HG03066 (cell line): ENCODE data around the gene CHPF2.
A peak's percentile ranks its signal among the peaks of the same experiment; 100 is the strongest.

Experiments
- ATAC-seq: cut with Tn5 transposase; IDR thresholded peaks from one replicate; pipeline ENCODE4 v1.9.1; 2021; ENCODE audit warnings: low read depth; ENCODE audit not compliant: unreplicated experiment

The CHPF2 gene, protein sequence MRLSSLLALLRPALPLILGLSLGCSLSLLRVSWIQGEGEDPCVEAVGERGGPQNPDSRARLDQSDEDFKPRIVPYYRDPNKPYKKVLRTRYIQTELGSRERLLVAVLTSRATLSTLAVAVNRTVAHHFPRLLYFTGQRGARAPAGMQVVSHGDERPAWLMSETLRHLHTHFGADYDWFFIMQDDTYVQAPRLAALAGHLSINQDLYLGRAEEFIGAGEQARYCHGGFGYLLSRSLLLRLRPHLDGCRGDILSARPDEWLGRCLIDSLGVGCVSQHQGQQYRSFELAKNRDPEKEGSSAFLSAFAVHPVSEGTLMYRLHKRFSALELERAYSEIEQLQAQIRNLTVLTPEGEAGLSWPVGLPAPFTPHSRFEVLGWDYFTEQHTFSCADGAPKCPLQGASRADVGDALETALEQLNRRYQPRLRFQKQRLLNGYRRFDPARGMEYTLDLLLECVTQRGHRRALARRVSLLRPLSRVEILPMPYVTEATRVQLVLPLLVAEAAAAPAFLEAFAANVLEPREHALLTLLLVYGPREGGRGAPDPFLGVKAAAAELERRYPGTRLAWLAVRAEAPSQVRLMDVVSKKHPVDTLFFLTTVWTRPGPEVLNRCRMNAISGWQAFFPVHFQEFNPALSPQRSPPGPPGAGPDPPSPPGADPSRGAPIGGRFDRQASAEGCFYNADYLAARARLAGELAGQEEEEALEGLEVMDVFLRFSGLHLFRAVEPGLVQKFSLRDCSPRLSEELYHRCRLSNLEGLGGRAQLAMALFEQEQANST

DNA sequence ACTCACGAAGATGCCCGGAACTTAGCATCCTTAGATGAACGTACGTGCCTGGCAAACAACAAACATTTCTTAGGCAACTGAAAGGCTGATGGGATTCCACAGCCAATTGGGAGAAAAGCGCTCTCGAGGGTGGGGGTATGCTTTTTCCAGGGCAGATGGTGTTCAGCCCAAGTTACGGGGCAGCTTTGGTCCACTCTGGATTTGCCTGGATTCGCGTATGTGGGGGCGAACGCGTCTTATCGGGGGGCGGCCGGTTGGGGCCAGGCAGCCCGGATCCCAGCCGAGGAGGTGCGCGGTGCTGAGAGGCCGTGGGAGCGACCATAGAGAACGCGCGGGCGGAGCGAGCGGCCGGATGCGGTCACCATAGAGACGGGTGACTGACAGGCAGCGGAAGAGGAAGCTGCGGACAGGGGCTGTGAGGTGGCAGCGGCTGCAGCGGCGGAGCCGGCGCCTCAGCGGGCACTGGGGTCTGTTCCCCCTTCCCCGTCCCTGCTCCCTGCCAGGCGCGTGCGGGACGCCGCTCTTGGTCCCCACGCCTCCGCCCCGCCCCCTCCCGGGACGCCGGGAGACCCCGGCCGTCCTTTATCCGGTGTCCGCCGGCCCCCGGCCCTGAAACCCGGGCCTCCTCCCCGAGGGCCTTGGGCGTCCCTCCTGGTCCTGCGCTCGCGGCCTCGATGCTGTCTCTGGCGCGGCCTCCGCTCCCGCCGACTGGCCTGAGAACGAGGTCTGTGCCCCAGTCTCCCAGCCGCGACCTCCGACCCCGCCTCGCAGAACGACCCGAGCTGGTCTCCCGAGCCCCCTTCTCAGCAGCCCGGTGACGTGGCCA lies at the start of gene CHPF2:
Gene CHPF2, plus strand, starts transcription at position 393 of the 826 bp plus-strand sequence. CDS start 1,529 bp downstream, outside the sequence.
- ATAC-seq = peak; percentile 95

DNA sequence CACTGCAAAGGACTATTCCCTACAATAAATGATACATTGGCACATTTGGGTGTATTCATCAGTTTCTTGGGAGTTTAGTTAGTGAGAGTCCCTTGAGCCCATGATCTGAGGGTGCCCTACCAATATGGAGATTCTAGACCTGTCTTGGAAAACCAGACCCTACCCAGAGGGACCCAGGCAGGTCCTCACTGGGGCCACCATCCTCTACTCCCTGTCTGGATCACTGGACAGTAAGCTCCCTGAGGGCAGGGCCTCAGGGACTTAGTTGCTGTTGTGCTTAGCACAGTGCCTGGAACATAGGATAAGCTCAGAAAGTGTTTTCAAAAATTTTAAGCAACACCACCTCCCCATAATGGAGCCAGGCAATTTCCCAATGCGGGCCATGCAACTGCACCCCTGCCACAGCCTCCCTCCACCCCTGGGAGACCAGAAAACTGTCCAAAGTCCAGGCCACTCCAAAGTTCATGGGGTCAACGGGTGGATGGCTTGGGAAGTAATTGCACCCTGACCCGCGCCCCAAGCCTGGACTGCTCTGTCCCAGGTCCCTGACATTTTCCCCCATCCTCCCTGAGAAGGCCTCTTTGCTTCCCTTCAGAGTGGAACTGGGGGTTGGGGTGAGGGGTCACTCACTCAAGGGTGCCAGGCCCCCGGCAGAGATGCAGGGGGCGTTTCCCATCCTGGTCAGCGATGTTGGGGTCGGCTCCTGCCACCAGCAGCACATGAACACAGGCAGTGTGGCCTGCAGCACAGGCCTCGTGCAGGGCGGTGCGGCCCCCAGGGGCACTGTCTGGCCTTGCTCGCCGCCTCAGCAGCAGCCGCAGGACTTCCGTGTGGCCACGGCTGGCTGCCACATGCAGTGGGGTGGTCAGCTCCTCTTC lies 46.3 kb upstream of the CHPF2 start:
- no peak for ATAC-seq

DNA sequence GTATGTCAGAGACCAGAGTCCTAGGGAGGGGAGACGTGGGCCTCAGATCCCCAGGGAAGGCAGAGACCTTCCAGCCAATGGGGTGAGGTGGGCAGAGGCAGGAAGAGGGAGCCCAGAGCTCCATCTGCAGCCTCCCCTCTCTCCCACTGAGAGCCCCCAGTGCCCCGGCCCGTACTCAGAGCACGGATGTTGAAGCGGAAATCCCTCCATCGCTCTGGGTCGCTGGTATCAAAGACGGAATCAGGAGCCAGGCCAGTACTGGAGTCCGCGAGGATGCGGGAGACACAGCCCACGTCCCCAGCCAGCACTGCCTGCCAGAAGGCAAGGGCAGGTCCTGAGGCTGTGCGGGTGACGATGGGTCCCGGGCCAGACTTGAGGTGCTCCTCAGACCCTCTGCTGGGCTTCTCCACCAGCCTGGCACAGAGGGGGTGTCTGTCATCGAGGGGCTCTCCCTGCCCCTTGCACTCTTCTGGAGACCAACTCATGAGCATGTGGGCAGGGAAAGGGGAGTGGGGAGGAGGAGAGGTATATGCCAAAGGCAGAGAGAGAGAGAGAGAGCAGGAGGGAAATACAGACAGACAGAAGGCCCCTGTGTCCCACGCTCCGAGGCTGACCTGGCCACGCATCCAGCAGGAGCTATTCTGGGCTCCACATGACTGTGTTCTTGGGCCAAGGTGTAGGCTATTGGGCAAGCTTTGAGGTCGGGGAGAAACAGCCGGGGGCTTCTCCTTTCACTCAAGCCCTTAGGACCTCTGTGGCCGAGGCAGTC lies 45.5 kb upstream of the CHPF2 start, which contains the start of gene ASB10:
Gene ASB10, minus strand, starts transcription at position 611 of the 769 bp plus-strand sequence. Its CDS starts 120 bp downstream, at position 491.
- no peak for ATAC-seq

DNA sequence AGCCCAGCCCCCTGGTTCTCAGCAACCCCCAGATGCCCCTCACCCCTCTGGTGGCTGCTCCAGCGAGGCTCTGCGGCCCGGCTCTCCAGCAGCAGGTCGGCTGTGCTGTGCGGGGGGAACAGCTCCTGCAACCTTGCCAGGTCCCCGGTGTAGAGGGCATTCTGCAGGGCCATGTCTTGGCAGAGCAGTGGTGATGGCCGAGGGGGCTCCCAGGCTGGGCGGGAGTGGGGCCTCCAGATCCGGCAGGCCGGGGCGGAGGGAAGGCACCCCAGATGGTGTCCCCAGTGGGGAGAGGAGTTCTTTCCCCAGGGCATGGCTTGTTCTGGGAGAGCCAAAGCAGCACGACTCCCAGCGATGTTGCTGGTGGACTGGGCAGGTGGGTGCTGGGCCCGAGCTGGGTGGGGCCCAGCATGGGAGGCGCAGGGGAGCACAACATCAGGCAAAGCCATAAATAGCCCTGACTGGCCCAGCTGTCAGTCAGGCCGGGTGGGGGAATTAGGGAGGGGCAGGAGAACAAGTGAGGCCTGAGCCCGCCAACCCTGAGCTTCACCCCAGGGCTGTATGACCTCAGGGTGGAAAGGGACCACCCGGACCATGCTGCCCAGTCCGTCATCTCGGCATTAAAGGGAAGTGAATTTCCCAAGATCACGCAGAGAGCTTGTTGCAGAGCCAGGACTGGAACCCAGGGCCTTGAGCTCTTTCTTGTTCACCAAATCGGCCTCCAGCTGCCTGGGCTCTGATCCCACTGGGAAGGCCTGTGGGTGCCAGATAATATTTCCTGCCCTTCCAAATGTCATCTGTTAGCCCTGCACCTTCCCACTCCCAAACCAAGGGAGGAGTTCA lies 44.7 kb upstream of the CHPF2 start:
- ATAC-seq = no peak

DNA sequence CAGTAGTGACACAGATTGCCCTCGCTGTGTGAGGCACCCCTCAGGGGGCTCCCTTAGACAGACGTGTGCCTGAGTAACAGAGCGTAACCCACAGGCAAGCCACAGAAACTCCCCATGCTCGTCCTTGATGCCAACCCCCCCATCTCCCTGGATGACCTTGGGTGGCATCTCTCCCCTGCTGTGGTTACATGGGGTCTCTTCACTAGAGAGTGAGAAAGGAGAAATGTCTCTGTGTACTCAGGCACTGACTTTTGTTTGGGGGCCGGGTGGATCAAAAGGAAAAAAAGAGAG lies 44.1 kb upstream of the CHPF2 start:
- no peak for ATAC-seq

DNA sequence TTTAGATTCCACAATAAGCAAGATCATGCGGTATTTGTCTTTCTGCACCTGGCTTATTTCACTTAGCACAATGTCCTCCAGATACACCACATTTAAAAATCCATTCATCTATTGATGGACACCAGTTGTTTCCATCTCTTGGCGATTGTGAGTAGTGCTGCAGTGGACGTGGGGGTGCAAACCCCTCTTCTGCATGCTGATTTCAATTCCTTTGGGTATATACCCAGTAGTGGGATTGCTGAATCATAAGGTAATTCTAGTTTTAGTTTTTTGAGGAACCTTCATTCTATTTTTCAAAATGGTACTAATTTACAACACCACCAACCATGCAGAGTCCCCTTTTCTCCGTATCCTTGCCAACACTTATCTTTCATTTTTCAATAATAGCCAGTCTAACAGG lies 43.2 kb upstream of the CHPF2 start:
- no peak for ATAC-seq

DNA sequence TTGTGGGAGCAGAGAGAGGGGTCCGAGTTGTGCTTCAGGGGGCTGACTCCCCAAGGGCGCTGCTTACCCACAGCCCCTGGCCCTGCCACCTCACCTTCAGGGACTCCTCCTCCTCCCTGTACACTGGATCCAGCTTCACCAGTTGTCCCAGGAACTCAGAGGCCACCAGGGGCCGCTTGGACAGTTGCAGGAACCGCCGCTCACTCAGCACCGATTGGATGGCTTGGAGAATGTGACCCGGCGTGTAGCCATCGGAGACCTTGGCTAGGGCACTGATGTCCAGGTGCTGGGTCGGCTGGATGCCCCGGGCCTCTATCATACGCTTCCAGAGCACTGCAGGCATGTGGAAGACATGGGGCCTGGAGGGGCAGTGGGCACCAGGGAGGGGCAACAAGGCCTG lies 40.7 kb upstream of the CHPF2 start:
- no peak for ATAC-seq

DNA sequence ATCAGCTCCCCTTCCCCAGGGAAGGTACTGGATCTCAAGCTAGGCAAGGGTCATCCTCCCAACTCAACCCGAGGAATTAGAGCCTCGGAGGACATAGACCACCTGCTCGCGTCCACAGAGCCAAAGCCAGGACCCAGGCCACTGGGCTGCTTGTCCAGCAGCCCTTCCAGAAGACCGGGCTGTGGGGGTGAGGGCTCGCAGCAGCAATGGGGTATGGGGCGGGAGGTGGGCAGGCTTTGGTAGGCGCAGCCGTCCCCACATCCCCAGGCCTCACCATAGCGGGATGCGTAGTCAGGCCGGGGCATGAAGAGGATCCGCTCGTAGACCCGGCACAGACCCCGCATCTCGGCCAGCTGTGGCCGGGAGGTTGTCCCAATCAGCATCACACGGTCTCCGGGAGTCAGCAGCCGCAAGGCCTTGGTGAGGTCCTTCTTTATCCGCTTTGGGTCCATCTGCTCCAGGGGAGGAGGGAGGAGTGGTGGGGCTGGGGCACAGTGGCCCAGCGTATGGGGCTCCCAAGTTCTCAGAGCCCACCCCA lies 40.2 kb upstream of the CHPF2 start:
- no peak for ATAC-seq

DNA sequence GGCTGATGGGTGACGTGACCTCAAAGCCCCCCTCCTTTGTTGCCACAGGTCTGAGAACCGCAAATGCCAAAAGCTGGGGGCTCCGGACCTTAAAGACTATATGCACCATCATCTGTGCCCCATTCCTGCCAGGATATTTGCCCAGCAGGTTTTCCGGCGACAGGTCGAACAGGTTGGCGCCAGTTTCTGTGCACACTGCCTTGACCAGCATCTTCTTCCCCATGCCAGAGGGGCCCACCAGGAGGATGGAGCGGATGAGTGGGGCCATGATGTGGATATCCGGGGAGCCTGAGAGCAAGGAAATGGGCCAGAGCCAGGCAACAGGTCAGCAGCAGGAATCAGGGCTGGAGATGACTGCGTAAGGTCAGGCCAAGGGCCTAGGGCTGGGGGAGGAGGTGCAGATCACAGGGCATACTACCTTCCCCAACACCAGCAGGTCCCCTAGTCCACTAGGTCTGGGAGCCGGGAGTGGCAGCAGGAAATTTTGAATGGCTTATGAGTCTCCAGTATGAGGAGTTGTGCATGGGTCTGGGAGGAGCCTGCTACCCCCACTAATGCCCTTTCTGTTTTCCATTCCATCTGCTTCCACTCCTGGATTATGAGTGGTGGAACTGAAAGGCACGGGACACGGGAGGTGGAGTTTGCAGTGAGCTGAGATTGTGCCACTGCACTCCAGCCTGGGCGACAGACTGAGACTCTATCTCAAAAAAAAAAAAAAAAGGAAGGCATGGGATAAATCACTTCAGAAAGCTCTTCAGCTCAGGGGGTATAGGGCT lies 38.9 kb upstream of the CHPF2 start:
- ATAC-seq = no peak

DNA sequence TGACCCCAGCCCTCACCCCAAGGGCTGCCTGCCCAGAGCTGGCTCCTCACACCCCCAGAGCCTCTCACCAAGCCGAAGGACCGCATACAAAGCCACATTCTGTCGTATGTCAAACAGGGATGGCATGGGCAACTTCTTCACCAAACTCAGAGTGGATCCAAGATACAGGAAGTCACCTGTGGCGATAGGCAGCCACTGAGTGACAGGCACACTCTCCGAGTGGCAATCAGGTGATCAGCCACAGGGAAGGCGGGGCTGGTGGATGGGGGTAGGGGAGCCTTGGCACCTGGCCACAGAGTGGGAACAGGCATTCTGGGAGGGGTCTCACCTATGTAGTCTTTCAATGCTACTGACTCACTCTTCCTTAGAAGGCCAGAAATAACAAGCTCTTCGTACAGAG lies 38.1 kb upstream of the CHPF2 start:
- no peak for ATAC-seq

DNA sequence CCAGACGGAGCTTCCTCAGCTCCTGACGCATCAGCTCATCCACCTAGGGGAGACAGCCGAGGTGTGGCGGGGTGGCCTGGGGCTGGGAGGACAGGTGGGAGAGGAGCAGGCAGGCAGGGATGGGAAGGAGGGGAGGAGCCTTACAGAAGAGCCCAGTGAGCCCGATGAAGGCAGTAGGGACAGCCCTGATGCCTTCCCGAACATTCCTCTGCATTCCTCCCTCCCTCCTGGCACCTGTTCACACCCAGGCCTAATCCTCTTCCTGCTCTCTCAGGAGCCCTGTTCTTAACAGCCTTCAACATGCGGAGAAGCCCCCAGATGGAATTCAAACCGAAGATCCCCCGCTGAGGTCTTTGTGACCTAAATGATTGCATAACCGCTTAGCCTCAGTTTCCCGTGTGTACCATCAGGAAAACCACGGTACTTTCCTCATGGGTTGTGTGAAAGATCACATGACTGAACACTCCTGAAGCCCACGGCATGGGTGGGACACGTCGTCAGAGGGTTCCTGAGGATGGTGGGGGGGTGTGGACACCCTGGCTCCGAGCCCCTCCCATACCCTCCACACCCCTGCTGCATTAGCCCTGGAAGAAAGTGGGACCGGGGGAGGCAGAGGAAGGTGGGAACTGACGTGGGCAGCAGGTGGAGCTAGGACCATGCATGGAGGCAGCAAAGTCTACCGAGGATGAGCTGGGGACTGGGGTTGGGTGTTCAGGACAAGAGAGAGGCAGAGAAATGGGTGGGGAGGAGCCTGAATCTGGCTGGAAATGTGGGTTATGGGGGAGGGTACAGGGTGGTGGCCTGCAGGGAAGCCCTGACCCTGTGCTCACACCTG lies 36.5 kb upstream of the CHPF2 start:
- no peak for ATAC-seq

DNA sequence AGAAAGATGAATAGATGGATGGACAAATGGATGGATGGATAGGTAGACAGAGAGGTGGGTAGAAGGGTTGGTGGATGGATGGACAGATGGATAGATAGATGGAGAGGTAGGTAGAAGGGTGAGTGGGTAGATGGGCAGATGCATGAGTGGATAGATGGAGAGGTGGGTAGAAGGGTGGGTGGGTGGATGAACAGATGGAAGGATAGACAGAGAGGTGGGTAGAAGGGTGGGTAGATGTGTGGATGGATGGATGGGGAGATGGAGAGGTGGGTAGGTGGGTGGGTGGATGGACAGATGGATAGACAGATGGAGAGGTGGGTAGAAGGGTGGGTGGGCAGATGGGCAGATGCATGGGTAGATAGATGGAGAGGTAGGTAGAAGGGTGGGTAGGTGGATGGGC lies 34.4 kb upstream of the CHPF2 start:
- no peak for ATAC-seq

DNA sequence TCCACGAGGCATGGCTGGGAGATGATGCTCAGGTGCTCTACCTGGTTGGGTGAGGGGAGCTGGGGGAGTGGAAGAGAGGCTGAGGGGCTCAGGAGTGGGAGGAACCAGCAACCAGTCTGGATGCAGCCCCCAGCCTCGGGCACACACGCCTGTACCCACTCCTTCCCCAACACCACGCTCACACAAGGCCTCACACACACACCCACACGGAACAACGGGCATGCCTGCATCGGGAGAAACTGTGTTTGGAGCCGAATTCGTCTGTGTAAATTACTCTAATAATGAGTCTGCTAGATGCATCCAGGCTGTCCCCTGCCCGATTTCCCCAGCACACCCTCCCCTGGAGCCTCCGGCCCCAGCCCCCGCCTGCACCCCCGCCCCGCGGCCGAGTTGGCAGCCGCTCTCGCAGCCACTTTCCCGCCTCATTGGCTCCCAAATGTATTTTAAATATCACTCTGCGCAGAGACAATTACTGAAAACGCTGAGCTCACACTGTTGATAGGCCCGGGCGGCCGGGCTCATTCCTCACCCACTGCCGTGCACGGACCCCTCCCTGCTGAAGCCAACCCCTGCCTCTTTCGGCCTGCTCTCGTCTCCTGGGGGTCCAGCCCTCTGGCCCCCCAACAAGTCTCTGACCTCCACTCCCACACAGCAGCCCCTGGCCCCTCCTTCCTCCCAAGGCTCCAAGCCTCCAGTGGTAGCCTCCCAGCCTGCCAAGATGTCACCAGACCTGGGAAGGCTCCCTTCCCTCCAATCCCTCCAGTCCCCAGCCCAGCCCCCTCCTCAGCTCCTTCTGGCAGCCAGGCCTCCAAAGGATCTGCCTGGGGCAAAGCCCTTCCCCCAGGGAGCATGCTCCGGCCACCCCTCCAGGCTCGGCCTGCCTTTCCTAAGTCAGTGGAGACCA lies 33.1 kb upstream of the CHPF2 start:
- no peak for ATAC-seq

DNA sequence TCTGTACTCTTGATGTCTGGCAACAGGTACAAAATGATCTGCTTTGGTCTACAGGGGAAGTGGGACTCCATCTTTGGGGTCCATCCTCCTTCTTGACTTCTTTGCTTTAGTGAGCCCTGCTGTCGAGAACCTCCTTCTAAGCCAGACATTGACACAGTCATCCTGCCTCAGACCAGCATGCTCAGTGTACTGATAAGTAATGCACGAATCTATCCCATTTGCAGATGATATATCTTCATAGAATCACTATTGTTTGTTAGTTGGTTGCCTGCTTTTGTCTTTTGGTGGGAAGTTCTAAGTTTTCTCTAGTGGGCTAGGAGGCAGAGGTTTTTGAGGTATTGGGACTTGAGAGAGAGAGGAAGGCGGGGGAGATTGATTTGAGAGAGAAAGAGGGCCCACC lies 30.9 kb upstream of the CHPF2 start:
- ATAC-seq = no peak

DNA sequence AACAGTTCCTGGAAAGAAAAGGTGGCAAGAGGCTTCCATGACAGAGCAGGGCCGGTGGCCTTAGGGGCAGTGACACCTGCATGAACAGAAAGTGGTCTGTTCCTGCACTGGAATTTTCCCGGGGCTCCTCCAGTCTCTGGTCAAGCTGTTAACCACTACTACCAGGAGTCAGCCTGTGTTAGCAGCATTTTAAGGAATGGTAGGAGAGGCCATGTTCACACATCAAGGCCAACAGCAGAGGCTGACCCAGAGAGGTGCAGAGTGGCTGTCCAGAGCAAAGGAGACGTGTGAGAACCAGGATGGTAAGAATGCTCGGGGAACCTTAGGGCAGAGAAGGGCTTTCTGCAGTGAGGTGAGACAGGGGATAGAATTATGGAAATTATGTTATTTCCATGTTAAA lies 30.5 kb upstream of the CHPF2 start:
- no peak for ATAC-seq

DNA sequence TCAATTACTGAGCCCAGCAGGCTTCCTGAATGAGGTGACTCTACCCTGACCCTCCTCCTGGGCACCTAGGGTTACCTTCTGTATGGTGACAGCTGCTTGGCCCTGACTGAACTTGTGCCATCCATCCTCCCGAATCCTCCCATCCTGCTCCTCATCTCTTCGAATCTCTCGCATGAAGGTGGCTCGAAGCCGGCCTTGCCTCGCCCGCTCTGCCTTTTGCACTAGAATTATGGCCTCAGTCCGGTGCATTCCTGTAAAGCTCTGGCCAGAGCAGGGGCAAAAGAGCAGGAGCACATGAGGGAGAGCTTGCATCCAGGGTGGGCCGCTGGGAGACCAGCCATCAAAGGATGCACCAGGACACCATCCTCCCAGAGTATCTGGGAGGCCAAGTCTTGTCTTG lies 29.4 kb upstream of the CHPF2 start:
- no peak for ATAC-seq
